A549 (cell line): ENCODE measurements around the gene KIF1A.
"Not testable (repeated sequence)": the region's sequence is repeated elsewhere in the genome, so short reads cannot be mapped to it uniquely, and the experiment has no call there.

Experiments
- BHLHE40 ChIP-seq: IDR thresholded peaks from 2 replicates; pipeline ENCODE4 v1.6.1; 2012; ENCODE audit warnings: low read depth, low read length, inconsistent platforms
- CHD2 ChIP-seq: fragments of 150-350 bp; IDR thresholded peaks from 2 replicates; pipeline ENCODE4 v1.6.1; 2014; ENCODE audit warnings: low read length; ENCODE audit not compliant: partially characterized antibody
- CTCF ChIP-seq: fragments of >200 bp; sonication (Bioruptor Twin); formaldehyde crosslinking; IDR thresholded peaks from 3 replicates; pipeline ENCODE4 v1.5.1; 2016
- EP300 ChIP-seq, 2 experiments: fragments of >200 bp; sonication (Bioruptor Twin); formaldehyde crosslinking; IDR thresholded peaks; 2 replicates in 1 of 2; 3 replicates in 1 of 2; pipeline ENCODE4 v1.6.1; 2016 to 2017
- HMGXB4 ChIP-seq: fragments of 250-450 bp; sonication (Bioruptor Pico); IDR thresholded peaks from 2 replicates; pipeline ENCODE4 v1.5.0; 2021; ENCODE audit warnings: mild to moderate bottlenecking, moderate library complexity, borderline replicate concordance
- MYC ChIP-seq: IDR thresholded peaks from 2 replicates; pipeline ENCODE4 v1.6.1; 2012; ENCODE audit warnings: mild to moderate bottlenecking, inconsistent platforms, low read length, improper control_type of control experiment, borderline replicate concordance
- NFE2L2 ChIP-seq: fragments of 150-350 bp; conservative IDR thresholded peaks from 2 replicates; pipeline ENCODE4 v1.6.1; 2014; ENCODE audit warnings: low read length
- NR3C1 ChIP-seq: fragments of >200 bp; sonication (Bioruptor Twin); formaldehyde crosslinking; IDR thresholded peaks from 3 replicates; pipeline ENCODE4 v1.6.1; 2017
- POLR2A ChIP-seq: IDR thresholded peaks from 2 replicates; pipeline ENCODE4 v1.6.1; 2012; ENCODE audit warnings: mild to moderate bottlenecking, low read length
- REST ChIP-seq: fragments of 200-600 bp; sonication (generic); IDR thresholded peaks from 2 replicates; pipeline ENCODE4 v1.6.1; 2016; ENCODE audit warnings: antibody characterized with exemption, mild to moderate bottlenecking, moderate library complexity
- RFX5 ChIP-seq: fragments of 450-650 bp; IDR thresholded peaks from 2 replicates; pipeline ENCODE4 v1.7.1; 2014; ENCODE audit warnings: antibody characterized with exemption, mild to moderate bottlenecking, moderate library complexity
- ZC3H11A ChIP-seq: fragments of 450-650 bp; IDR thresholded peaks from 2 replicates; pipeline ENCODE4 v1.6.1; 2014; ENCODE audit warnings: antibody characterized with exemption, mild to moderate bottlenecking

- TF ChIP-seq EP300 (IDR thresholded peaks at IDR 0.05); NFE2L2; CTCF; POLR2A; BHLHE40; RFX5; REST; MYC; ZC3H11A; HMGXB4 (CRISPR knock-in tag); NR3C1; CHD2: not testable (repeated sequence)
Observed at GRCh38 chr2:240846309-240846708, 26.3 kb upstream of the KIF1A start.
